ENCODE data around the gene MYL7. TPM values are rescaled to one million over a fixed set of nuclear protein-coding genes. Genes with fewer than 3 reads are reported as not detected.

The MYL7 gene
- polyA plus RNA-seq, 1 of the 3 experiments (the other 2 are of a cell fraction): not detected

DNA sequence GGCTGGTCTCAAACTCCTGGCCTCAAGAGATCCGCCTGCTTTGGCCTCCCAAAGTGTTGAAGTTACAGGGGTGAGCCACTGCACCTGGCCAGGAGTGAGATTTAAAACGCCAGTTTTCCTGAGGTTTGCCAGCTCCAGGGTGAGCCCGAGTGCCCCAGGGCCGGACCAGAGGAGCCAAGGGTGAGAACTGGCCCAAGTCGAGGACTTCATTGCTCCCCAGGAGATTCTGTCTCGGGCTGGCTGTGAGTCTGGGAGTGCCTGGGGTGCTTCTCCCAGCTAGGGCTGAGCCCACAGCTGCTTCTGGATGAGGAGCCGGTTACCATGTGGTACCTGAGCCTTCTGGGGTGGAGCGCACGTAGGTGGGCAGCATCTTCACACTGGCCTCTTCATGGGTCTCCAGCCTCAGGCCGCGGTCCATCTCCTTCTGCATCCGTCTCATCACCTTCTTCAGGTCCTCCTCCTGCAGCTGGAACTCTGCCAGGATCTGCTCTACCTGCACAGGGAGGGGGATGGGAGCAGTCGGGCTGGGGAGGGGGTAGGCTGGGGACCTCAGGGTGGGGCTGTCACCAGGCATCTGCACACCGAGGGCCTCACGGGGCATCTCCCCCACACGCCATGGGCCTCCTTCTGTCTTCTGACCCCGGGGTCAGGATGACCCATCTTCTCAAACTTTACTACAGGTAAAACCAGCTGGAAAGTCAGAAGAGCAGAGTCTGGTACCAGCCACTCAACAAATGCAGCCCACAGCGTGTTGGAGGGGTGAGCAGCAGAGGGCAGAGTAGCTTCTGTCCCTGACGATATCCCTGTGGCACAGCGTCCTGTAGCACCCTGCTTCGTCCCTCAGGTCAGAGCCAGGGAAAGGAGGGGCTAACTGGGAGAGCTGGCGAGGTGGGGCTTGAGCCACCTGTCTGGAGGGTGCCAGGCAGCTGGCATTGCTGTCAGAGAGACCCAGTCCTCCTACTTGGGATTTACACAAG is 12.1 kb upstream of the MYL7 start:
- 78% methylated on average over 19 of the region's 22 CpGs for WGBS (ENCODE audit: low lambda C conversion rate)

More for the DNA sequence above, 12.1 kb upstream of the MYL7 start:
- ChIA-PET CTCF (interaction anchor here (0.6 to 2.0 kb wide), 5 partner anchors 12 to 412 kb away, joined by 3 to 8 read pairs (median 4); partner anchors contain the start of gene POLD2), POLR2A (no interaction called here)
- Histone ChIP-seq H3K36me3 (replicated peaks in 1 of 2; ENCODE audit: control insufficient read depth in 1 of 2, insufficient read depth in 2 of 2, low read length in 1 of 2) (no peaks in the 10 kb centered on the region), H3K9ac (no peak overlapping the region), H3K27me3 (ENCODE audit: insufficient read depth) (no peaks in the 10 kb centered on the region), H3K4me1 (ENCODE audit: control insufficient read depth in 1 of 2, insufficient read depth in 2 of 2, low read depth in 1 of 2, low read length in 1 of 2) (peaks cover 0 to 21% of the 10 kb centered on the region in 2 experiments; a peak in 1 of 4 replicates), H3K9me2 (no peaks in the 10 kb centered on the region), H3F3A (replicated peaks; ENCODE audit: insufficient read depth) (no peaks in the 10 kb centered on the region), H4K20me1 (ENCODE audit: insufficient read depth) (no peaks in the 10 kb centered on the region), H3K4me2 (no peak overlapping the region), H3K9me3 (no peaks in the 10 kb centered on the region), H3K4me3 (ENCODE audit: low read depth in 2 of 2, low read length in 1 of 2) (no peak overlapping the region), H2AFZ (ENCODE audit: low read depth) (no peak overlapping the region), H3K27ac (ENCODE audit: low read depth in 2 of 2, low read length in 1 of 2) (no peak overlapping the region), H3K79me2 (ENCODE audit: insufficient read depth) (no peaks in the 10 kb centered on the region)
- TF ChIP-seq NFIC (IDR thresholded peaks at IDR 0.05; ENCODE audit: borderline replicate concordance) (no peak), USF1 (IDR thresholded peaks at IDR 0.05; ENCODE audit: borderline replicate concordance, low read depth) (no peak), CTCF (IDR thresholded peaks at IDR 0.05) (no peak), TEAD4 (IDR thresholded peaks at IDR 0.05; ENCODE audit: borderline replicate concordance, insufficient read depth) (no peak), FOXJ3 (CRISPR knock-in tag; IDR thresholded peaks at IDR 0.05) (no peak), MEF2A (IDR thresholded peaks at IDR 0.05; ENCODE audit: borderline replicate concordance, low read depth) (no peak), TCF12 (IDR thresholded peaks at IDR 0.05) (no peak), SIN3A (IDR thresholded peaks at IDR 0.05; ENCODE audit: borderline replicate concordance, low read depth, low read length) (no peak), MXI1 (IDR thresholded peaks at IDR 0.05; ENCODE audit: low read depth, low read length) (no peak), RCOR1 (IDR thresholded peaks at IDR 0.05; ENCODE audit: low read length) (no peak), REST (IDR thresholded peaks at IDR 0.05; ENCODE audit: low read depth, low read length) (no peak), MAX (IDR thresholded peaks at IDR 0.05; ENCODE audit: low read depth) (no peak), ELF1 (IDR thresholded peaks at IDR 0.05) (no peak)
- no peak for DNase-seq
